ENCODE measurements around the gene ZFYVE27. TPM values are rescaled to one million over a fixed set of nuclear protein-coding genes. Genes with fewer than 3 reads are reported as not detected.

The ZFYVE27 gene
- total and polyA plus RNA-seq, 2 donors (not counting 3 experiments of a cell fraction or from before 2014, with no cell fraction given) = 16.3 to 24.2 TPM

GRCh38 chr10:97726636-97727178, 10.2 kb upstream of the ZFYVE27 start:
- Histone ChIP-seq H4K20me1 (replicated peaks; ENCODE audit: control insufficient read depth, extremely low read depth, insufficient read depth, low read length) (no peaks in the 10 kb centered on the region), H3K9me3 (replicated peaks; ENCODE audit: control insufficient read depth, insufficient read depth, low read length) (no peaks in the 10 kb centered on the region), H3K9me1 (replicated peaks; ENCODE audit: control insufficient read depth, extremely low read depth, insufficient read depth, low read length) (no peaks in the 10 kb centered on the region), H3K4me1 (ENCODE audit: control insufficient read depth, extremely low read depth, insufficient read depth, low read length) (peaks cover 8% of the 10 kb centered on the region), H3K9ac (replicated peaks; ENCODE audit: extremely low read depth, insufficient read depth, low read length) (peak overlapping the region; percentile 6), H3K36me3 (ENCODE audit: control insufficient read depth in 2 of 2, extremely low read depth in 1 of 2, insufficient read depth in 2 of 2, low read length in 2 of 2) (no peaks in the 10 kb centered on the region), H3K27ac (ENCODE audit: insufficient read depth, low read depth, low read length) (peak overlapping the region; percentile 46), H2AFZ (ENCODE audit: low read depth, low read length) (peak overlapping the region; percentile 52), H3K27me3 (ENCODE audit: control insufficient read depth in 2 of 2, insufficient read depth in 2 of 2, low read length in 2 of 2) (no peaks in the 10 kb centered on the region), H3K79me2 (ENCODE audit: control insufficient read depth, insufficient read depth, low read length) (no peaks in the 10 kb centered on the region), H3K4me3 (replicated peaks in 1 of 3; ENCODE audit: insufficient read depth in 1 of 3, low read depth in 1 of 3, low read length in 3 of 3) (peak overlapping the region in 2 of 3 experiments; percentile 8 to 20), H3K4me2 (ENCODE audit: insufficient read depth, low read length) (peak overlapping the region; percentile 48)
- DNase-seq (ENCODE audit: low read depth, low spot score) (peak; percentile 88), FAIRE-seq (peak; percentile 98)
- intact Hi-C loops (cut with micrococcal nuclease) = loop anchor here (1.0 kb wide), 1 partner anchor 39 kb away; the partner anchor contains the start of gene AVPI1
- TF ChIP-seq JUN (IDR thresholded peaks at IDR 0.05; ENCODE audit: borderline replicate concordance, insufficient read depth, insufficient read length, low read depth) (peak; percentile 62), GATA2 (IDR thresholded peaks at IDR 0.05; ENCODE audit: insufficient read depth, insufficient read length, low read depth, low read length) (no peak), MYC (IDR thresholded peaks at IDR 0.05; ENCODE audit: low read depth, low read length) (no peak), MAX (IDR thresholded peaks at IDR 0.05; ENCODE audit: insufficient read depth, insufficient read length) (no peak), EZH2 (IDR thresholded peaks at IDR 0.05; ENCODE audit: borderline replicate concordance, low read depth, low read length, severe bottlenecking) (no peak), CTCF (IDR thresholded peaks at IDR 0.05; ENCODE audit: extremely low read depth in 1 of 2, insufficient read depth in 1 of 2, low read depth in 1 of 2, low read length in 2 of 2) (no peak), POLR2AphosphoS5 (IDR thresholded peaks at IDR 0.05; ENCODE audit: insufficient read depth, low read depth, low read length) (peak; percentile 58), POLR2A (IDR thresholded peaks at IDR 0.05; ENCODE audit: low read depth, low read length) (no peak), FOS (IDR thresholded peaks at IDR 0.05; ENCODE audit: borderline replicate concordance, insufficient read depth, low read length) (peak; percentile 68)
- dilution Hi-C loops (cut with MboI; ENCODE audit: extremely low pct_ligation_motif_present, low sequenced_read_pairs) = no loop called here
- POLR2A ChIA-PET = interaction anchor here (0.9 to 1.0 kb wide), 2 partner anchors 12 to 39 kb away, joined by 3 to 5 read pairs; partner anchors contain the start of gene AVPI1
- CTCF ChIA-PET = interaction anchor here (0.8 to 21.8 kb wide), 6 partner anchors 10 to 50 kb away, joined by 3 to 863 read pairs (median 6); partner anchors contain the start of genes MARVELD1 and ZFYVE27
- no TSS peak for BruUV-seq (replicated peaks)
